HG03460 (cell line): ENCODE data around the gene ZDHHC4.
"Not testable (repeated sequence)": the region's sequence is repeated elsewhere in the genome, so short reads cannot be mapped to it uniquely, and the experiment has no call there.

Source experiments
- ATAC-seq: cut with Tn5 transposase; IDR thresholded peaks from one replicate; pipeline ENCODE4 v1.9.1; 2021; ENCODE audit not compliant: unreplicated experiment

The ZDHHC4 gene

GRCh38 chr7:6631605-6632004, 54.4 kb downstream of the ZDHHC4 start:
- no peak for ATAC-seq

- no peak for ATAC-seq
These were observed 56.8 kb downstream of the ZDHHC4 start for GRCh38 chr7:6634021-6634420.

GRCh38 chr7:6634971-6635370, 57.7 kb downstream of the ZDHHC4 start:
- not testable (repeated sequence) for ATAC-seq

- peak; percentile 70 for ATAC-seq
These were observed 59.7 kb downstream of the ZDHHC4 start, which contains the start of gene ZNF316 for GRCh38 chr7:6636741-6637543. Gene ZNF316, plus strand, starts transcription at chr7:6637318. Its CDS starts 5,092 bp downstream, at chr7:6642410.

- peak; percentile 73 for ATAC-seq
These were observed 60.4 kb downstream of the ZDHHC4 start for GRCh38 chr7:6637544-6638229.
